ENCODE results near the gene MERTK.
"Not testable (repeated sequence)": the region's sequence is repeated elsewhere in the genome, so short reads cannot be mapped to it uniquely, and the experiment has no call there.

The MERTK gene

GRCh38 chr2:111946294-111947114, 48.1 kb downstream of the MERTK start:
- peak; percentile 66 for DNase-seq

- no peak for DNase-seq
Measured at GRCh38 chr2:111947219-111947618, 48.8 kb downstream of the MERTK start.

GRCh38 chr2:111948832-111949231, 50.4 kb downstream of the MERTK start:
- no peak for DNase-seq

- no peak for DNase-seq
Measured at GRCh38 chr2:111950236-111950635, 51.8 kb downstream of the MERTK start.

DNA sequence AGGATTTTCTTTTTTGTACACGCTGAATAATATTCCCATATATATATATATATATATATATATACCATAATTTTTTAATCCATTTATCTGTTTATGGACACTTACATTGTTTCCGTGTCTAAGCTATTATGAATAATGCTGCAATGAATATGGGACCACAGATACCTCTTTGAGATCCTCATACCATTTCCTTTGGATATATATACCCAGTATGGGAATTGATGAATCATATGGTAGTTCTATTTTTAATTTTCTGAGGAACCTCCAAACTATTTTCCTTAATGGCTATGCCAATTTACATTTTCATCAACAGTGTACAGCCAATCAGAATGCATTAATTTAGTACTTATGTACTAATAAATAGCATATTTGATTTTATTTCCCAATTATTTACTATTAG, 53.1 kb downstream of the MERTK start:
- DNase-seq, result no peak

DNA sequence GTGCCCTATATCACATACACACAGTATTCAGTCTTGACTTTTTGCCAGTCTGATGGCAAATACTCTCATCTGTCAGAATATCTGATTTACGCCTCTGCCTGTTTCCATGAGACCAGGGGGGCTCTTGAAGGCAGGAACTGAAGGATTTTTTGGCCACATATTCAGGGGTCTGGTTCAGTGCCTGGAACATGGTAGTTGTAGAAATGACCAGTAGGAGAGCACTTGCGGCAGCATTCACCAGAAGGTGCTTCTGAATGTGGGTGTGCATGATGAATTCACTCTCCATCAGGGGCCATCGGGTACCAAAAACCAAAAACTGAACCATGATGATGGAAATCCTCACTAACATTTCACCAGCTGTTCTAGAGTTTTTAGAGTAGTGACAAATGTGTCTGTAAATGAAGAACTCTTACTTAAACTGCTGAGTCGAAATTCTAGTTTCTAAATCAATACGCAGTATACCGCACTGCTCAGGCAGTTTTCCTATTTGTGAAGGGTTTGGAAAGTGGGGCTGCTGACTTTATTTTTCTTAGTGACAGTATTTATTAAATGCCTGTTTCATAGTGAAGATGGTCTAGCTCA, 54.6 kb downstream of the MERTK start:
- no peak for DNase-seq

- DNase-seq, result no peak
Measured at GRCh38 chr2:111954602-111955332, 56.4 kb downstream of the MERTK start.

DNA sequence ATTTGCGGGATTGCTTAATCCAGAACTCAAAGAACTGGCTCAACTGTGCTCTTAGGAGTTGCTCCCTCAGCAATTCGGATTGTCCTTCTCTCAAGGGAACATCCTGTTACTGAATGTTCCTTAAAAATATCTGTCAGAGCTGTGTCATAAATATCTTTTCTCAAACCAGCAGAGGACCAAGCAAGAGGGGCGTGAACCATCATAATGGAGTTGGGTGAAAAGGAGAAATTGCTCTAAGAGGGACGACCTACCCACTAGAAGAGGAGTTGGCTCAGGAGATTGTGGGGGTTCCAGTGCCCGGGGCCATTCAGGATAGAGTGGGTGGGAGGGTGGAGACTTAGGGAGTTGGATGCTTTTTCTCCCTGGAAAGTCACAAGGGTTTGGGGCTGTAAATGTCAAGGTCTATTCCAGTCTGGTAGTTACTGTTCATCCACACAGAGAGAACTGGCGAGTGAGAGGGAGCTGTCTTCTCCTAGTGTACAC, 59.5 kb downstream of the MERTK start:
- DNase-seq, result no peak

- DNase-seq, result no peak
Measured at GRCh38 chr2:111958901-111959300, 60.5 kb downstream of the MERTK start.

DNA sequence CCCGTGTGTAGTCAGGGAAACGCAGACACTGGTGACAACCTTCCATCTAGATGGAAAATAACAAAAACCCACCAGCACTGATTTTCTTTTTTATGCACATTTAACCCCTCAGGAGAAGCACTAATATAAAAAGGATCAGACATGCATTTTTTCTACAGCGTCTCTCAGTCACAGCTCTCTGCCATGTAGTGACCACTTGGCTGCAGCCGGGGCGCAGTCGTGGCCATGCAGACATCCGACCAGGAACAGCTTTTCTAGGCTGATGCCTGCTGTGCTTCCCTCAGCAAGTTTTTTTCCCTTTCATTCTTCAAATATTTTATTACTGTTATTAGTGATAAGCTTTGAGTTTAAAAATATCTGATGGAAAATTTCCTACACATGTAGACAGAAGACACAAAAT, 63.3 kb downstream of the MERTK start:
- DNase-seq, result no peak

GRCh38 chr2:111963086-111963485, 64.7 kb downstream of the MERTK start:
- not testable (repeated sequence) for DNase-seq

DNA sequence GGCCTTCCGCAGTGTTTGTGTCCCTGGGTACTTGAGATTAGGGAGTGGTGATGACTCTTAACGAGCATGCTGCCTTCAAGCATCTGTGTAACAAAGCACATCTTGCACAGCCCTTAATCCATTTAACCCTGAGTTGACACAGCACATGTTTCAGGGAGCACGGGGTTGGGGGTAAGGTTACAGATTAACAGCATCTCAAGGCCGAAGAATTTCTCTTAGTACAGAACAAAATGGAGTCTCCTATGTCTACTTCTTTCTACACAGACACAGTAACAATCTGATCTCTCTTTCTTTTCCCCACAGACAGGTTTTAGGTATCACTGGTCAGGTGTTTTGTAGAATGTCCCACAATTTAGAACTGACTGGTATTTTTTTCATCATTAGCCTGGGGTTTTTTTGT, 65.1 kb downstream of the MERTK start:
- DNase-seq, result not testable (repeated sequence)

GRCh38 chr2:111965062-111965461, 66.7 kb downstream of the MERTK start:
- DNase-seq, result no peak

- DNase-seq, result no peak
Measured at GRCh38 chr2:111966241-111966640, 67.8 kb downstream of the MERTK start.

- no peak for DNase-seq
Measured at GRCh38 chr2:111967018-111967417, 68.6 kb downstream of the MERTK start.

DNA sequence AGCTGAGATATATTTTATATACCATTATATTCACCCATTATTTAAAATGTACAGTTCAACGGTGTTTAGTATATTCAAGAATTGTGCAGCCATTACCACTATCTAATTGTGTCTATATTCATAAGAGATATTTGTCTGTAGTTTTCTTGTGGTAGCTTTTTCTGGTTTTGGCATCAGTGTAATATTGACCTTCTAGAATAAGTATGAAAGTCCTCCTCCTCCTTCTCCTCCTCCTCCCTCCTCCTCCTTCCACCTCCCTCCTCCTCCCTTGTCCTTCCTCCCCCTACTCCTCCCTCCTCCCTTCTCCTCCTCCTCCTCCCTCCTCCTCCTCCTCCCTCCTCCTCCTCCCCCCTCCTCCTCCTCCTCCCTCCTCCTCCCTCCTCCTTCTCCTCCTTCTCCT, 72.0 kb downstream of the MERTK start:
- no peak for DNase-seq

DNA sequence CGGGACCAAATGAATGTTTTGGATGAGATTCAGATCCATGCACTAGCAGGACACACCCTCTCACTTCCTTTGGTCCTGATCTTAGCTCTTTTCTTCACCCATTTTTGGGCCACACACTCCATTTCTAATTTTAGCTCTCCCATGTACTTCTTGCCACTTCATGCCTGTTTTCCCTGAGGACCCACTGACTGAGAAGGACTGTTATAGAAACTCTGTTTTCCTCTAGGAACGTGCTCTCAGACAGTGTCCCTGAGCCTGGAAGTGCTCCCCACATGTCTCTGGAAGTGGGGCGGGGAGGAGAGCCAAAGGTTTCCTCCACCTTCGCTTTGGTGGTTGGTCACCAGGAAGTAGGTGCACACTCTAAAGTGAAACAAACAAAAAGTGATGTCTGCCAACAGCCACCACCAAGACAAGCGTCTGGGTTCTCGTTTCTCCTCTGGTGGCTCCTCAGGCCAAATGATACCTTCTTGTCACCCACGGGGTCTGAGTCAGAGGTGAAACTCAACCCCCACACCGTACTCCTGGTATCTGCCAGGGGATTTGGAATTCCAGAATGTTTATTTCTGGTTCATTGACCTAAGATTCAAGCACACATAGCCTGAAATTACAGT, 74.7 kb downstream of the MERTK start:
- no peak for DNase-seq

DNA sequence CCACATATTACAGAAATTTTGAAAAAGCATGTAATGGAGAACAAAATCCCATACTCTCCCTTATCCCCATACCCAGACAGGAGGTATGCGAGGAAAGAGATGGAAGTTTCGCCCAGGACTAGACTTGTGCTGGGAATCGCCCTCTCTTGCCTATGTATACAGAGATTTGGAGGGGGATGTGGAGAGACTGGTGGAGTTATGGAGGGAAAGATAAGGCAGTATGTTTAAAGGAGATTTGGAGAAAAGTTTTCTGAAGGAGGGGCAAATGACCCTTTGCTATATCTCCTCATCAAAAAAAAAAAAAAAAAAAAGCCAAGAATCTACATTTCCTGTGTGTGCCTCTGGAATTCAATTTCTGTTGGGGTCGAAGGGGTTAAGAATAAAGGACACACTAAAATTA, 75.3 kb downstream of the MERTK start:
- no peak for DNase-seq

DNA sequence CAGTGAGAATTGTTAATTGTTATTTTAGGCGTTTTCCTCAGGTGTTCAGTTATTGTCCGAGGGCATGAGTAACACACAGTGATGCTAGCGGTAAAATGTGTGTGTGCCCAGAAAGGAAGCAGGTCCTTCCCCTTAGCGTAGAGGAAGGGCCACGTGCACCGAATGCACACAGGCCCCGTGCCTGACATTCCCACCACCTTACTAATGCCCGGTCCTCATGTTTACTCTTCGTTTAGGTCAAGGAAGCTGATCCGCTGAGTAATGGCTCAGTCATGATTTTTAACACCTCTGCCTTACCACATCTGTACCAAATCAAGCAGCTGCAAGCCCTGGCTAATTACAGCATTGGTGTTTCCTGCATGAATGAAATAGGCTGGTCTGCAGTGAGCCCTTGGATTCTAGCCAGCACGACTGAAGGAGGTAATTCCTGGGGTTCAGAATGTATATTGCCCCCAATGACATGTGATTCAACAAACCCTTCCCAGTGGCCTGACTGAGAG, 76.7 kb downstream of the MERTK start:
- DNase-seq, result peak; percentile 63

DNA sequence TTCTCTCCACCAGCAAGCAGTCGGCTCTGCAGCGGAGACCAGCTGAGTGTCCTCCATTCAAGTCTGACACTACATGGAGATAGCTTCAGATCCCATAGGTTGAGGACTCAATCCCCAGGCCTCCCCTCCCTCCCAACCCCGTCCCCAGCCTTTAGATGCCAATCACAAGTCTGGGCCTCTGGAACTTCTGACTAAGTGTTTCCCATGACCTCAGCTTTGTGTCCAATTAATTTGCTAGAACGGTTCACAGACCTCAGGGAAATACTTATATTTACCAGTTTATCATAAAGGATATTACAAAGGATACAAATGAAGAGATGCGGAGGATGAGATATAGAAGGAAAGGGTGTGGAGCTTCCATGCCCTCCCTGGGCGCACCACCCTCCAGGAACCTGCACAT, 77.4 kb downstream of the MERTK start:
- no peak for DNase-seq

GRCh38 chr2:111977240-111977639, 78.8 kb downstream of the MERTK start:
- no peak for DNase-seq

DNA sequence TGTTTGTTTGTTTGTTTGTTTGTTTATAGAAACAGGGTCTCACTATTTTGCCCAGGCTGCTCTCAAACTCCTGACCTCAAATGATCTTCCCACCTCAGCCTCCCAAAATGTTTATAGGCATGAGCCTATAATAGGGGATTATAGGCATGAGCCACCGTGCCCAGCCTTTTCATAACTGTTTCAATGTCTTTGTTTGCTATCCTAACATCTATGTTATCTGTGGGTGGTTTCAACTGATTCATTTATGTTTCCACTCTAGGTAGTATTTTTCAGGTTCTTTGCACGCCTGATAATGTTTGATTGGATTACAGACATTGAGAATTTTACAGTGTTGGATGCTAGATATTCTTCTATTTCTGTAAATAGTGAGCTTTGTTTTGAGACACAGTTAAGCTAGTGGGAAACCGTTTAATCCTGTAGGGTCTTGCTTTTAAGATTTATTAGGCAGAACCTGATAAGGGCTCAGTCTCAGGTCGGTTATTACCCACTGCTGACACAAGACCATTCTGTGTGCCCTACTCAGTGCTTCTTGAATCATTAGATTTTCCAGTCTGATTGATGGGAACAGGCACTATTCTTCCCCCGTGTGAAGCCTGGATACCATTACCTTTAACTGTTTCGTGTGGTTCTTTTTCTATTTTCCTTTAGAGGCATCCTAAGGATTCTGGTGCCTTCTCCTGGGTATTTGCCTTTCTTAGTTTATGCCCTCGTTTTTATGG, 80.2 kb downstream of the MERTK start:
- no peak for DNase-seq

- DNase-seq, result no peak
Measured at GRCh38 chr2:111981666-111982065, 83.3 kb downstream of the MERTK start.

Data from NCI-H1105 treated with DMSO at 0.1 percent for 48 hours (cell line).